GM23248 (cell line): ENCODE measurements around the gene TCEAL1.

Source experiments
- EZH2 ChIP-seq: fragments of 200-600 bp; sonication (generic); IDR thresholded peaks from 2 replicates; pipeline ENCODE4 v1.6.1; 2018; ENCODE audit warnings: antibody characterized with exemption, mild to moderate bottlenecking; ENCODE audit not compliant: insufficient read depth, poor library complexity, severe bottlenecking
- EZH2phosphoT487 ChIP-seq: fragments of 200-600 bp; sonication (generic); IDR thresholded peaks from 2 replicates; pipeline ENCODE4 v1.6.1; 2018; ENCODE audit warnings: antibody characterized with exemption, moderate library complexity, mild to moderate bottlenecking, low read depth; ENCODE audit not compliant: insufficient read depth

GRCh38 chrX:103629318-103630170 lies 769 bp downstream of the TCEAL1 start:
- no peak for TF ChIP-seq EZH2
- no peak for TF ChIP-seq EZH2phosphoT487
